Measurements from ENCODE around the gene VEZT.

- TF ChIP-seq CTCF (IDR thresholded peaks at IDR 0.05) (no peak), POLR2A (IDR thresholded peaks at IDR 0.05) (no peak)
These were observed 99.2 kb downstream of the VEZT start for GRCh38 chr12:95316798-95317197.

Measured in thyroid gland (tissue), 4 donors.